ENCODE data around the gene SYNGR2.

Gene SYNGR2

GRCh38 chr17:78173097-78173715 lies 4.8 kb downstream of the SYNGR2 start:
- DNase-seq, result no peak

- DNase-seq, result no peak
These were observed 6.0 kb downstream of the SYNGR2 start for GRCh38 chr17:78174346-78174869.

GRCh38 chr17:78174870-78175642 lies 6.7 kb downstream of the SYNGR2 start:
- DNase-seq, result no peak

- DNase-seq, result no peak
These were observed 7.2 kb downstream of the SYNGR2 start for GRCh38 chr17:78175643-78175981.

GRCh38 chr17:78176548-78177025 lies 8.2 kb downstream of the SYNGR2 start:
- no peak for DNase-seq

GRCh38 chr17:78179372-78179771 lies 11.0 kb downstream of the SYNGR2 start:
- DNase-seq, result no peak

GRCh38 chr17:78180083-78180482 lies 11.7 kb downstream of the SYNGR2 start:
- no peak for DNase-seq

GRCh38 chr17:78180508-78180907 lies 12.1 kb downstream of the SYNGR2 start:
- DNase-seq, result no peak

- no peak for DNase-seq
These were observed 14.1 kb downstream of the SYNGR2 start for GRCh38 chr17:78182504-78182903.

GRCh38 chr17:78183916-78184315 lies 15.5 kb downstream of the SYNGR2 start:
- no peak for DNase-seq

- no peak for DNase-seq
These were observed 16.0 kb downstream of the SYNGR2 start for GRCh38 chr17:78184351-78184750.

- DNase-seq, result no peak
These were observed 16.5 kb downstream of the SYNGR2 start for GRCh38 chr17:78184868-78185267.

GRCh38 chr17:78185981-78186691 lies 17.8 kb downstream of the SYNGR2 start:
- no peak for DNase-seq

- peak; percentile 87 for DNase-seq
These were observed 18.6 kb downstream of the SYNGR2 start, which contains the start of the genes AFMID and TK1 for GRCh38 chr17:78186692-78187595. Gene AFMID, plus strand, starts transcription at chr17:78187362. Its CDS starts 9 bp downstream, at chr17:78187371. Gene TK1, minus strand, starts transcription at chr17:78187052. Its CDS starts 58 bp downstream, at chr17:78186994.

GRCh38 chr17:78196716-78197115 lies 28.3 kb downstream of the SYNGR2 start:
- DNase-seq, result no peak

- no peak for DNase-seq
These were observed 28.9 kb downstream of the SYNGR2 start for GRCh38 chr17:78197147-78197832.

GRCh38 chr17:78200451-78200850 lies 32.1 kb downstream of the SYNGR2 start:
- DNase-seq, result no peak

GRCh38 chr17:78202666-78203065 lies 34.3 kb downstream of the SYNGR2 start:
- DNase-seq, result no peak

- no peak for DNase-seq
These were observed 36.2 kb downstream of the SYNGR2 start for GRCh38 chr17:78204387-78205123.

GRCh38 chr17:78205124-78205775 lies 36.9 kb downstream of the SYNGR2 start:
- DNase-seq, result no peak
